ENCODE data around the gene TSPAN8. TPM values are rescaled to one million over a fixed set of nuclear protein-coding genes. Genes with fewer than 3 reads are reported as not detected.

TSPAN8 gene
- total and polyA plus RNA-seq, 9 of the 15 experiments (the other 6 are each of a cell fraction or from before 2014, with no cell fraction given), result 0.11 to 0.55 (median 0.25) TPM; not detected in 2

DNA sequence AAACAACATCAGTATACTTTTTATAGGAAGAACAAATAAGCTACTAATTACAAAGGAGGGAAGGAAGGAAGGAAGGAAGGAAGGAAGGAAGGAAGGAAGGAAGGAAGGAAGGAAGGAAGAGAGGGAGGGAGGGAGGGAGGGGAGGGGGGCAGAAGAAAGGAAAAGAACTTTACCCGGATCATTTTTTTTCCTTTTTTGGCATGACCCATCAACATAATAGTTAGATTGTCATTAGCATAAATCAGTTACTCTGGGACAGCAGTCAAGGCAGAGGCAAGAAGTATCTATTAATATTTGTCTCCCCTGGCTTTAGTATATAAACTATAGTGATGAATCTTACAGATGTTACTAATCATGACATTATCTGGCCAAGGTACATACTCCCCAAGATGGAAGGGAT, 35.2 kb upstream of the TSPAN8 start:
- no peaks in the 10 kb centered on the region for H4K20me1 ChIP-seq (replicated peaks; ENCODE audit: control insufficient read depth, insufficient read depth, low read length)
- H3K79me2 ChIP-seq (ENCODE audit: control insufficient read depth, insufficient read depth, low read length), result no peaks in the 10 kb centered on the region
- no peaks in the 10 kb centered on the region for H3K9me1 ChIP-seq (ENCODE audit: control insufficient read depth, insufficient read depth, low read length)
- H3K9ac ChIP-seq (ENCODE audit: insufficient read depth in 1 of 2, low read depth in 2 of 2, low read length in 2 of 2), result no peak overlapping the region
- ATAC-seq, result no peak
- no peak for FAIRE-seq
- no peaks in the 10 kb centered on the region for H3K4me1 ChIP-seq (replicated peaks in 1 of 2; ENCODE audit: control insufficient read depth in 2 of 2, insufficient read depth in 2 of 2, low read length in 2 of 2)
- DNase-seq (ENCODE audit: extremely low read depth in 1 of 4, low spot score in 3 of 4), result no peak
- H3K9me3 ChIP-seq (replicated peaks; ENCODE audit: control insufficient read depth, insufficient read depth, low read depth, low read length), result no peaks in the 10 kb centered on the region
- H3K4me2 ChIP-seq (ENCODE audit: insufficient read depth, low read length), result no peak overlapping the region
- no peak overlapping the region for H2AFZ ChIP-seq (ENCODE audit: low read depth, low read length)
- ChIA-PET CTCF (ENCODE audit: low intra/inter-chr PET ratio) (no interaction called here), POLR2A (interaction anchor here (0.6 kb wide), 1 partner anchor 1229 kb away, joined by 3 read pairs; no protein-coding TSS in a partner anchor)
- H3K36me3 ChIP-seq (ENCODE audit: control insufficient read depth, insufficient read depth, low read length), result no peaks in the 10 kb centered on the region
- intact Hi-C loops (cut with micrococcal nuclease) (no loop called here), in situ Hi-C loops (cut with MboI) (no loop called here)
- 0% methylated on average over 1 of the region's 1 CpG for WGBS (ENCODE audit: insufficient coverage, low coverage, missing lambda C conversion rate)
- no peak for TF ChIP-seq NFXL1 (CRISPR knock-in tag; IDR thresholded peaks at IDR 0.05)
- TF ChIP-seq, protein P1, sequence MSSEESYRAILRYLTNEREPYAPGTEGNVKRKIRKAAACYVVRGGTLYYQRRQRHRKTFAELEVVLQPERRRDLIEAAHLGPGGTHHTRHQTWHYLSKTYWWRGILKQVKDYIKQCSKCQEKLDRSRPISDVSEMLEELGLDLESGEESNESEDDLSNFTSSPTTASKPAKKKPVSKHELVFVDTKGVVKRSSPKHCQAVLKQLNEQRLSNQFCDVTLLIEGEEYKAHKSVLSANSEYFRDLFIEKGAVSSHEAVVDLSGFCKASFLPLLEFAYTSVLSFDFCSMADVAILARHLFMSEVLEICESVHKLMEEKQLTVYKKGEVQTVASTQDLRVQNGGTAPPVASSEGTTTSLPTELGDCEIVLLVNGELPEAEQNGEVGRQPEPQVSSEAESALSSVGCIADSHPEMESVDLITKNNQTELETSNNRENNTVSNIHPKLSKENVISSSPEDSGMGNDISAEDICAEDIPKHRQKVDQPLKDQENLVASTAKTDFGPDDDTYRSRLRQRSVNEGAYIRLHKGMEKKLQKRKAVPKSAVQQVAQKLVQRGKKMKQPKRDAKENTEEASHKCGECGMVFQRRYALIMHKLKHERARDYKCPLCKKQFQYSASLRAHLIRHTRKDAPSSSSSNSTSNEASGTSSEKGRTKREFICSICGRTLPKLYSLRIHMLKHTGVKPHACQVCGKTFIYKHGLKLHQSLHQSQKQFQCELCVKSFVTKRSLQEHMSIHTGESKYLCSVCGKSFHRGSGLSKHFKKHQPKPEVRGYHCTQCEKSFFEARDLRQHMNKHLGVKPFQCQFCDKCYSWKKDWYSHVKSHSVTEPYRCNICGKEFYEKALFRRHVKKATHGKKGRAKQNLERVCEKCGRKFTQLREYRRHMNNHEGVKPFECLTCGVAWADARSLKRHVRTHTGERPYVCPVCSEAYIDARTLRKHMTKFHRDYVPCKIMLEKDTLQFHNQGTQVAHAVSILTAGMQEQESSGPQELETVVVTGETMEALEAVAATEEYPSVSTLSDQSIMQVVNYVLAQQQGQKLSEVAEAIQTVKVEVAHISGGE (CRISPR knock-in tag; IDR thresholded peaks at IDR 0.05), result no peak
- no peaks in the 10 kb centered on the region; a peak in 1 of 5 replicates for H3K27me3 ChIP-seq (ENCODE audit: control insufficient read depth in 2 of 2, insufficient read depth in 2 of 2, low read length in 2 of 2)
- no TSS peak for BruUV-seq (replicated peaks)
- no peak overlapping the region for H3K4me3 ChIP-seq
- no peak overlapping the region for H3K27ac ChIP-seq (ENCODE audit: extremely low read depth, low read depth, low read length)
